ENCODE results near the gene ADARB2. TPM values are rescaled to one million over a fixed set of nuclear protein-coding genes. Genes with fewer than 3 reads are reported as not detected.
A peak's percentile ranks its signal among the peaks of the same experiment; 100 is the strongest.
"Not testable (repeated sequence)": the region's sequence is repeated elsewhere in the genome, so short reads cannot be mapped to it uniquely, and the experiment has no call there.

The ADARB2 gene
- total RNA-seq, 1 donor = 1.1 TPM

DNA sequence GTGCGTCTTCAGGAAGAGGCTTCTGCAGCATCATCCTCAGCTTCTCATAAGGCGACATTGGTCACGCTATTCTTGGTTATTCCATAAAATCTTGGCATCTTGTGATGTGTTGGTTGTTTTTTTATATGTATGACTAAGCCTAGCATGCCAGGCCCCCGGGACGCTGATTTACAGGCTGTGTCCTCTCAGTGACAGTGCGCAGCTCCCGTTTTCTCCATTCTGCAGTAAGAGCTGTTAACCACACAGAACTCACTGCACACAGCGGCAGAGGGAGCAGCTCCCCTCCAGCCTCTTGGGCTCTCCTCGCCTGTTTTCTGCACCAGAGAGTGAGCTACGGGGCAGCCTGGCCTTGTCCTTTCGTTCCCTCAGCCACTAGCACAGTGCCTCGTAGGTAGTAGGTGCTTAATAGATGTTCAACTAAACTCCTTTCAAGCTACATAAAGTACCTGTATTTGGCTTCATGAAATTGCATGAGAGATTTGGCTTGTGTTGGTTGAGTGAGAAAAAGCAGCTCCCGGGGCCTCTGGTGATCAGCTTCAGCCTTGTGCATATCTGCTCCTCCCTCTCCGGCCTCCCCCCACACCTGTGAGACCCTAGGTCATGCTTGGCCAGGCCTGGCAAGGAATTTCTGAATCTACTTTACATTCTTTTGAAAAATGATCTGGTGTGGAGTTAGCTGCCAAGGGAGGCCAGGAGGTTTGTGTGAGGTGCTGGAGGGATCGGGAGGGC is 564.9 kb downstream of the ADARB2 start:
- DNase-seq (ENCODE audit: low read depth in 2 of 3, low spot score in 2 of 3) = no peak

GRCh38 chr10:1171586-1171985 is 565.7 kb downstream of the ADARB2 start:
- no peak for DNase-seq (ENCODE audit: low read depth in 2 of 3, low spot score in 2 of 3)

- DNase-seq (ENCODE audit: low read depth in 2 of 3, low spot score in 2 of 3) = no peak
These were observed 566.1 kb downstream of the ADARB2 start for GRCh38 chr10:1171182-1171581.

GRCh38 chr10:1170867-1171180 is 566.5 kb downstream of the ADARB2 start:
- DNase-seq (ENCODE audit: low read depth in 2 of 3, low spot score in 2 of 3) = no peak

DNA sequence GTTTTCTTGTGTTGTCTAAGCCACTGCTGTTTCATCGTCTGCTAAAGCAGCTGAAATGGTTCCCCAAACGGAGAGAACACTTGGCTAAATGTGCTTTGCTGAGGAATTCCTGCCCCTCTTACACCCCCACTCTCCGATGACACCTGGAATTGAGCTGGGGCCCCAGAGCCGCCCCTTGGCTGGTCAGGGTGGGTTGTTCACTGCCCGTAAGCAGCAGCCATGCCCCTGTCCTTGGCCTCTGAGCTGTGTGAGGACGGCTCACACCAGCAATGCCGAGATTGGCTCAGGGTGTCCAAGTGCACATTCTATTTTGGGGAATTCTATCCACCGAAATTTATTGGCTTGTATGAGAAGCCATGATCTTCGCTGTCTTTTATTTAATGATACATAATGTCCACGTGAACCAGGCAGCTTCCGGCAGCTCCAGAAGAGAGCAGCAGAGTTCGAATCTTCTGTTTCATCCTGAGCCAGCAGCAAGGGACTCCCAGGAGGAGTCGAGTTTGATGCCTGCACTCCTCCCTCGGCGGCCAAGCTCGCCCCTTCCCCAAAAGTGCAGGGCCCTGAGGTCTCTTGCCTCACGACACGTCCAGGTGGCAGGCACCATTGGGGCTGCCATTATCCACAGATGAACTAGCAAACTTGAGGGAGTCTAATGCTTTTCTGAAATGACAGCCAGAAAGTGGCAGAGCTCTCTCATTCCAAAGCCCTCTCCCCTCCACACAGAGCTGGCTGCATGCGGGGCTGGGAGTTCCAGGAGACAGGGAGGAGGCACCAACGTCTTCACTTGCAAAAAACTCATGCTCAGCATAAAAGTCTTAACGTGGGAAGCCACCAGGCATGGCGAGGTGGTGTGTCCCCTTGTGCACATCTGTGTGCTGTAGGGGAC is 567.1 kb downstream of the ADARB2 start:
- DNase-seq (ENCODE audit: low read depth in 2 of 3, low spot score in 2 of 3) = no peak

DNA sequence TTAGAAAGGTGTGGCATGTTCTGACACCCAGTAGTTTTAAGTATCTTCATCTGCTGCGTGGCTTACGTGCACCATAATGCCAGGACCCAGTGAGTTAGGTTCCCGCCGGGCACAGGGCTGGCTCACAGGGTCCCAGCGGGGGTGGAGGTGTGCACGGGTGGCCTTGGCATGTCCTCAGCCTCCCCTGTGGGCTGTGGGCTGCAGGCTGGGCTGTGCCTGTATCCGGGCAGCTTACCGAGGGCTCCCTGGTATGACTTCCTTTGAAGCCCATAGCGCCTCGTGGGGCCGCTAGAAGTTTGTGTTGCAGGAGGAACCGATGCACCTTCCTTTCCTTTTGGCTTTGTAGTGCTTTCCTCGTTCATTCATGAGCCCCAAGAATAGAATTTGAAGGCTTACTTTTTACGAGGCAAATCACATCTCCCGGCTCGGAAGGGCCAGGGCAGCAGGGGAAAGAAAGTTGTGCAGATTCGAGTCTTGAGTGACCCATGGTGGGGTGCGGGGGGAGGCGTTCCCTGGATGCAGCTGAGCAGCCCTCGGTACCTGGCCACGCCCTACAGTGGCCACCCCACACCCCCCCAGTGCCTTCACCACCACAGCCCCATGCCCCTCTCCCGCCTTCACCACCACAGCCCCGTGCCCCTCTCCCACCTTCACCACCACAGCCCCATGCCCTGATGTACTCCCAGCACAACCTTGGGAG is 568.0 kb downstream of the ADARB2 start:
- DNase-seq (ENCODE audit: low read depth in 2 of 3, low spot score in 2 of 3) = no peak

DNA sequence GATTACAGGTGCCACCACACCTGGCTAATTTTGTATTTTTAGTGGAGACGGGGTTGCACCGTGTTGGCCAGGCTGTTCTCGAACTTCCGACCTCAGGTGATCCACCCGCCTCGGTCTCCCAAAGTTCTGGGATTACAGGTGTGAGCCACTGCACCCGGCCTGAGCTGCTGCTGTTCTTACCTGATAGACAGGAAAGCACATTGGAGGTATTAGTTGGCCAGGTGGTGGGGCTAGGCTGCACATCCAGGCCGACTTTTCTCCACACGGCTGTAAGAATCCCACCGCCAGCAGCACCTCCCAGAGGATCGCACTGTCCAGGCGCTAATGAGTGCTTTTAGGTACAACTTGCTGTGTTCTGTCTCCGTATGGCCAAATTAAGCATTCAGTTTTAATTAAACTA is 568.6 kb downstream of the ADARB2 start:
- DNase-seq (ENCODE audit: low read depth in 2 of 3, low spot score in 2 of 3) = no peak

DNA sequence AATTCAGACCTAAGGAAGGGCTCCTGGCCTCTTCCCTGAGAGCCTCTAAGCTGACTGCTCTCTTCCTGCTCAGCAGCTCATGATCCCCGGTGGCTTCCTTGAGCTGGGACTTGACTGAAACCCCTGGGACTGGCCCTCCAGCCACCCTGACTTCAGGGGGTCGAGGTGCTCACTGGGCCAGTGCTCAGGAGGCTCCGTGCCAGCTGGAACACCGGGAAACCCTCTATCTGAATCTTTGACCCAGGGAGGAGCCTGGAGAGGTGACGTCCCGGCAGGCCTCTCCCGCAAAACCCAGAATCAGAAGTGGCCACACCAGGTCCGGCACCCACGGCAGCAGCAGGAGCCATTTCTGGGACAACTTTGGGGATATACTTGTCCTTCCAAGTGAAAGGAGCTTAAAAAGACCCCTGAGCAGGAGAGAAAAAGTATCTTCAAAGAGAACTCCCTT is 570.5 kb downstream of the ADARB2 start:
- no peak for DNase-seq (ENCODE audit: low read depth in 2 of 3, low spot score in 2 of 3)

DNA sequence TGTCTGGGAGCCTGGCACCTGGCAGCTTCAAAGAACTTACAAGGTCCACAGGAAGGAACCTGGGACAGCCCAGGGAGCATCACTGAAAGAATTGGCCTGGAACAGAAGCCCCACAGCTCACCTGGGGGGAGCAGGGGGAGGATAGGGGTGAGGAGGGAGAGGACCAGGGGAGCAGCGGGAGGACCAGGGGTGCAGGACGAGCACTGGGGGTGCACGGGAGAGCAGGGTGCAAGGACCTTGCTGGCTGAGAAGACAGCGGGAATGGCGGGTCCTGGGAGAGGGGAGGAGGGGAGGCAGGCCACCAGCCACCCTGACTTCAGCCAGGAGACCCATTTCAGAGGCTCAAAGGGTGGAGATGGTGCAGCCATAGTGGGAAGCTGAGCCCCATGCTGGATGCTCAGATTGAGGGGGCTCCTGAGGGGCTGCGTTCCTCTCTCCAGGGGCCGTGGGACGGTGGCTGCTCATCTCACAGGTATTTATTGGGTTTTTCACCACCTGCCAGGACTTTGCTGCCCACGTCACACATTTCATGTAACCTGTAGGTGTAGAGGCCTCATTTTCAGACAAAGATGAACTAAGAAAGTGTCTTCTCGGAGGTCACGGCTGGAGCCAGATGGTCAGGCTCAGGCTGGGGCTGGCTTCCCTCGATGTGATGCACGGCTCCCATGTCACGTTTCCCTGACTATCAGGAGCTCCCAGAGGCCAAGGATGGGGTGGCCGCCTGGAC is 571.1 kb downstream of the ADARB2 start:
- no peak for DNase-seq (ENCODE audit: low read depth in 2 of 3, low spot score in 2 of 3)

DNA sequence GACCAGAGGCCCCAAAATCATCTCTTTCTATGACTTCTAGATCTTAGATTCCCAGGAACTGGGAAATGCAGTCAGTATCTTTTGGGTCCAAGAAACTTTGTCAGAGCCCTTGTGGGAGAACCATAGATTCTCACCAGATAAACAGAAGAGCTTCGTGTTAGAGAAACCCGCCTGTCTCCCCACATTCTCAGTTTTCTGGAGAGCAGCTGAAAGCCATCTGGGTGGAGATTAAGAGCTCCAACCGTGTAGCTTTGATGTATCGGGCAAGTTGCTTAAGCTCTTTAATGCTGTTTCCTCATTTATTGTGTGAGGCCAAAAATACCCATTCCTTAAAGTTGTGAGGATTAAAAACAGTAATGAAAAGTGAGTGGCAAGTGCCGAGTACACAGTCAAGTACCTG is 573.5 kb downstream of the ADARB2 start:
- no peak for DNase-seq (ENCODE audit: low read depth in 2 of 3, low spot score in 2 of 3)

- no peak for DNase-seq (ENCODE audit: low read depth in 2 of 3, low spot score in 2 of 3)
These were observed 574.1 kb downstream of the ADARB2 start for GRCh38 chr10:1163204-1163660.

DNA sequence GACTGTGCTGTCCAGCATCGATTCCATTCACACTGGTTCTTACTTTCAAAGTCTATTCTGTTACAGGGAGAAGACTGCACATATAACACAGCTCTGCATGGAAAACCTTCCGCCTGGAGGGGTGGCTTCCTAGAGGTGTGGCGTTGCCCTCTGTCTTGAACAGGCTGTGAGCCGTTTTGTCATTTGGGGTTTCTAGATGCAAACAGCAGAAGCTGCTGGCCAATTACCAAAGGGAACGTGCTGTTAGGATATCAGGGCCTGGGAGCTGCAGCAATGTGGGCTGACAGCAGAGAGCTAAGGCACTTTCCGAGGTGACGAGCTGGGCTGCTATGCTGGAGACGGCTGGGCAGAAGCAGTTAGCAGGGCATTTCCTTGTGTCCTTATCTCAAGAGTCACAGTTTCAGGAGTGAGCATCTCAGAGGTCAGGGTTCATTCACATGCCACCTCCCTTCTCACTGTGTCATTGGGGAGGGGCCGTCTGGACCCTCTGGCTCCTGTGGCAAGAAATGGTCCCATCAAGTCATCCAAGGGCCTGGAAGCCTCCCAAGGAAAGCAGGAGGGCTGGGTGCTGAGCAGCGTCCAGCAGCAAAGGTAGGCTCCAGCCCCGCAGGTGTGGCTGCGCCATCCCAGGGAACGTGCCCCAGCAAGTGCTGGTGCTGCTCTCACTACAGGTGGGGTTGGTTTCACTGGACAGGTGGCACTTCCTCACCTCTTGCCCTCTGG is 574.7 kb downstream of the ADARB2 start:
- no peak for DNase-seq (ENCODE audit: low read depth in 2 of 3, low spot score in 2 of 3)

- DNase-seq (ENCODE audit: low read depth in 2 of 3, low spot score in 2 of 3) = not testable (repeated sequence)
These were observed 576.0 kb downstream of the ADARB2 start for GRCh38 chr10:1161315-1161673.

DNA sequence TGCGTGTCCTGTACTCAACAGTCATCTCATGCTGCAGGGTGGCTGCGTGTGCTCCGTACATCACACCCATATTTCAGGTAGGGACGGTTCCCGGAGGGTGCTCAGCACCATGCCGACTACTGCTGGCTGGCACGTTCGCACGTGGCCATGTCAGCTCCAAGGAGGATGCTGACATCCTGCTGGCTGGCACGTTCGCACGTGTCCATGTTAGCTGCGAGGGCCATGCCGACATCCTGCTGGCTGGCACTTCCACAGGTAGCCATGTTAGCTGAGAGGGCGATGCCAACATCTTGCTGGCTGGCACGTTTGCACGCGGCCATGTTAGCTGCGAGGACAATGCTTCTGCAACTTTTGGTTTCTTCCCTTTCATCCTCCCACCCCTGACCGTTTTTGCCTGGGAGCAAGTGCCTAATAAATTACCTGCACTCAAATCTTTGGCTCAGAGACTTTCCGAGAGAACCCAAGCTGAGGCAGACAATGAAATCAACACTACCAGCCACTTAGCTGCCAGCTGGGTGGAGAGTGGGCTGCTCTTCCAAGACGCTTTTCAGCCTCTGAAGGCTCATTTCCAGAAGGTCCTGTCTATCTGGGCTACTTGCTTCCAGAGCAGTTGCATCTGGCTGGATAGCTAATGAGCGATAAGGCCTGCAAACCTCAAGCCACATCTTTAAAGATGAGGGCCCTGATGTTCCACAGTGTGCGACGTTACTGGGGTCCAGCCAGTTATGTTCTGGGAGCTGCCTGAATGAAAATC is 576.6 kb downstream of the ADARB2 start:
- no peak for DNase-seq (ENCODE audit: low read depth in 2 of 3, low spot score in 2 of 3)

DNA sequence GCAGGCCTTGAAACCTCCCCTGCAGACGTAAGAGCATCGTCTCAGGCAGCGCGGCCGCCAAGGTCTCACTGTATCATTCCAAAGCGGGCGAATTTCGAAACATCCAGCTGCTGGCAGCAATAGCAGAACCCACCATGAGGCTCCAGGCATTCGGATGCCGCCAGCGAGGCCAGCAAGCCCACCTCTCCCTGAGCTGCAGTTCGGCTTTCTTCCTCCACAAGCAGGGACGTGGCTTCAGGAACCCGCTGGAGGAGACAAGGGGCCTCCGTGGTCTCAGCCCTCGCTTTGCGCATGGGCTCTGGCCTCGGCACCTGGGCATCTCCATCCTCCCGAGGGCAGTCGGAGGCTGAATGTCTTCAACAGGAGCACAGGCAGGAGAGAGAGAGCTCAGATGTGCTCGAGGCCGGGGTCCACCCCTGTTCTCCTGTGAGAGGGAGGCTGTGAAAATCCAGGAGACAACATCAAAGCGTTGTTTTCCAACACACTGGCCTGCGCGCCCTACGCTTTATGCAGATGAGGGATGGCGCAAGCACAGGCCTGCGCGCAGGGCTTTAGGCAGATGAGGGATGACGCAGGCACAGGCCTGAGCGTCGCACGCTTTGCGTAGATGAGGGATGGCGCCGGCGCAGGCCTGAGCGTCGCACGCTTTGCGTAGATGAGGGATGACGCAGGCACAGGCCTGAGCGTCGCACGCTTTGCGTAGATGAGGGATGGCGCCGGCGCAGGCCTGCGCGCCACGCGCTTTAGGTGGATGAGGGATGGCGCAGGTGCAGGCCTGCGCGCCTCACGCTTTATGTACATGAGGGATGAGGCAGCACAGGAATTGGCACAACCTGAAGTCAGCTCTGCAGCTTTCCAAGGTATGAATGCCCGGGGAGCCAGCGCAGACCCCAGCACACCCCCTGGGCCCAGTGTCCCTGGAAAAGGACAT is 577.9 kb downstream of the ADARB2 start:
- peak in 1 of 3 donors; percentile 27 for DNase-seq (ENCODE audit: low read depth in 2 of 3, low spot score in 2 of 3)

DNA sequence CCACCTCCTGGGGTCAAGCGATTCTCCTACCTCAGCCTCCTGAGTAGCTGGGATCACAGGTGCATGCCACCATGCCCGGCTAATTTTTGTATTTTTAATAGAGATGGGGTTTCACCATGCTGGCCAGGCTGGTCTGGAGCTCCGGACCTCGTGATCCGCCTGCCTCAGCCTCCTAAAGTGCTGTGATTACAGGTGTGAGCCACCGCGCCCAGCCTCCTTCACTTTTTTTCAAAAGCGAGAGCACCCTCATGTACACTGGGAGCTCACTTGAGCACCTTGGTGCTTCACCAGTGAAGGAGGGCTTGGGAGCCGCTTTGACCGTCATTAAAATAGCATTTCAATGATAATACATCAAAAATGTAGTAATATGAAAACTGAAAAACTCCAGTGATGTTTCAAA is 578.8 kb downstream of the ADARB2 start:
- DNase-seq (ENCODE audit: low read depth in 2 of 3, low spot score in 2 of 3) = not testable (repeated sequence)

DNA sequence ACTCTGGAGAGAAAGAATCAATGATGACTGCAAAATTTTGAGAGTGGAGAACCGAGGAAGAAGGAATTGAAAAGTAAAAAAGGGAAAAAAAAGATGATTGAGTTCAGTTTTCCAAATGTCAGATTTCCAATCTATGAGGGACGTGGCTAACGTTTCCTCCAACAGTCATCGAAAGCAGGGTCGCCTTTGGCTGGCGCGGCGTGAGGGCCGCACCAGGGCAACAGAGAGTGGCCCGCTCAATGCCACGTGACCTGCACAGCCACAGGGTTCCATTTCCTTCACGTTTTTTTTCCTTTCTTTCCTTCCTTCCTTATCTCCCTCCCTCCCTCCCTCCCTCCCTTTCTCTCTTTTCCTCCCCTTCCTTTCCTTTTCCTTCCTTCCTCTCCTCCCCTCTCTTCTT is 579.3 kb downstream of the ADARB2 start:
- DNase-seq (ENCODE audit: low read depth in 2 of 3, low spot score in 2 of 3) = no peak

DNA sequence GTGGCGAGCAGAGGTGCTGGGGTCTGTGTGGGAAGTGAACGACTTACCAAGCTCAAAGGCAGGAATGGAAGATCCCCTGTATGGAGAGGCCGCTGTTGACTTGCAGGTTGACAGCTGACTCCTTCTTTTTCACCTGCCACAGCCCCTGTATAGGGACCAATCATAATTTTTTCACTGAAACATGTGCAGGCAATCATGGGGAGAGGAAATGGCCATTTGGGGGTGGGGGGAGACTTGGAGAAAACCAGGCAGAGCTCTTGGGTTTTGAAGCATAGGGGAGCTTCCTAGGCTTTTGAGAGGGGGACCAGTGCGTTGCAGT is 579.8 kb downstream of the ADARB2 start:
- no peak for DNase-seq (ENCODE audit: low read depth in 2 of 3, low spot score in 2 of 3)

Data from hematopoietic multipotent progenitor cell (in vitro differentiated cells).